ENCODE data around the gene DIAPH2.

DIAPH2 gene

GRCh38 chrX:97060020-97060419, 375.4 kb downstream of the DIAPH2 start:
- Histone ChIP-seq H4K20me1 (ENCODE audit: insufficient read depth, low read length, poor library complexity, severe bottlenecking) (no peaks in the 10 kb centered on the region), H3F3A (ENCODE audit: low read depth) (no peaks in the 10 kb centered on the region)
- TF ChIP-seq EZH2phosphoT487 (IDR thresholded peaks at IDR 0.05; ENCODE audit: borderline replicate concordance): no peak
- TF ChIP-seq CTCF (conservative IDR thresholded peaks at IDR 0.05; ENCODE audit: low read length): no peak

GRCh38 chrX:97065066-97065465, 380.4 kb downstream of the DIAPH2 start:
- Histone ChIP-seq H3K9me3 (ENCODE audit: insufficient read depth, low read depth, low read length) (no peaks in the 10 kb centered on the region), H3K4me2 (ENCODE audit: low read depth, low read length, poor library complexity, severe bottlenecking) (no peak overlapping the region), H3F3A (ENCODE audit: low read depth) (no peaks in the 10 kb centered on the region), H3K9me2 (replicated peaks; ENCODE audit: low read depth, low read length) (no peaks in the 10 kb centered on the region), H3K27me3 (ENCODE audit: insufficient read depth, low read length, poor library complexity, severe bottlenecking) (no peaks in the 10 kb centered on the region), H3K4me3 (ENCODE audit: low read length, poor library complexity, severe bottlenecking) (no peak overlapping the region), H3K9ac (ENCODE audit: low read depth, low read length, poor library complexity, severe bottlenecking) (no peak overlapping the region), H2AFZ (ENCODE audit: low read length) (no peak overlapping the region), H3K79me2 (ENCODE audit: insufficient read depth, low read length) (no peaks in the 10 kb centered on the region), H3K4me1 (ENCODE audit: insufficient read depth, low read length, poor library complexity, severe bottlenecking) (no peaks in the 10 kb centered on the region), H3K36me3 (ENCODE audit: insufficient read depth, low read length) (no peaks in the 10 kb centered on the region), H4K20me1 (ENCODE audit: insufficient read depth, low read length, poor library complexity, severe bottlenecking) (no peaks in the 10 kb centered on the region)
- TF ChIP-seq EZH2phosphoT487 (IDR thresholded peaks at IDR 0.05; ENCODE audit: borderline replicate concordance) (no peak), CTCF (conservative IDR thresholded peaks at IDR 0.05; ENCODE audit: low read length) (no peak)

More at GRCh38 chrX:97060020-97060419, 375.4 kb downstream of the DIAPH2 start:
- no peaks in the 10 kb centered on the region for H3K9me2 ChIP-seq (replicated peaks; ENCODE audit: low read depth, low read length)
- H3K9ac ChIP-seq (ENCODE audit: low read depth, low read length, poor library complexity, severe bottlenecking): no peak overlapping the region
- H3K4me2 ChIP-seq (ENCODE audit: low read depth, low read length, poor library complexity, severe bottlenecking): no peak overlapping the region
- no peak overlapping the region for H2AFZ ChIP-seq (ENCODE audit: low read length)
- no peaks in the 10 kb centered on the region for H3K9me3 ChIP-seq (ENCODE audit: insufficient read depth, low read depth, low read length)
- no peaks in the 10 kb centered on the region for H3K36me3 ChIP-seq (ENCODE audit: insufficient read depth, low read length)
- H3K4me3 ChIP-seq (ENCODE audit: low read length, poor library complexity, severe bottlenecking): no peak overlapping the region
- no peaks in the 10 kb centered on the region for H3K27me3 ChIP-seq (ENCODE audit: insufficient read depth, low read length, poor library complexity, severe bottlenecking)
- H3K79me2 ChIP-seq (ENCODE audit: insufficient read depth, low read length): no peaks in the 10 kb centered on the region
- H3K4me1 ChIP-seq (ENCODE audit: insufficient read depth, low read length, poor library complexity, severe bottlenecking): no peaks in the 10 kb centered on the region

- H3K79me2 ChIP-seq (ENCODE audit: insufficient read depth, low read length): no peaks in the 10 kb centered on the region
- H2AFZ ChIP-seq (ENCODE audit: low read length): no peak overlapping the region
- TF ChIP-seq CTCF (conservative IDR thresholded peaks at IDR 0.05; ENCODE audit: low read length) (no peak), EZH2phosphoT487 (IDR thresholded peaks at IDR 0.05; ENCODE audit: borderline replicate concordance) (no peak)
- no peaks in the 10 kb centered on the region for H4K20me1 ChIP-seq (ENCODE audit: insufficient read depth, low read length, poor library complexity, severe bottlenecking)
- no peaks in the 10 kb centered on the region for H3F3A ChIP-seq (ENCODE audit: low read depth)
- H3K9me2 ChIP-seq (replicated peaks; ENCODE audit: low read depth, low read length): no peaks in the 10 kb centered on the region
- H3K27me3 ChIP-seq (ENCODE audit: insufficient read depth, low read length, poor library complexity, severe bottlenecking): no peaks in the 10 kb centered on the region
- no peaks in the 10 kb centered on the region for H3K4me1 ChIP-seq (ENCODE audit: insufficient read depth, low read length, poor library complexity, severe bottlenecking)
- no peaks in the 10 kb centered on the region for H3K9me3 ChIP-seq (ENCODE audit: insufficient read depth, low read depth, low read length)
- H3K4me2 ChIP-seq (ENCODE audit: low read depth, low read length, poor library complexity, severe bottlenecking): no peak overlapping the region
- no peak overlapping the region for H3K4me3 ChIP-seq (ENCODE audit: low read length, poor library complexity, severe bottlenecking)
- H3K9ac ChIP-seq (ENCODE audit: low read depth, low read length, poor library complexity, severe bottlenecking): no peak overlapping the region
- H3K36me3 ChIP-seq (ENCODE audit: insufficient read depth, low read length): no peaks in the 10 kb centered on the region
These were observed 381.3 kb downstream of the DIAPH2 start for GRCh38 chrX:97065973-97066372.
